A673 (cell line): ENCODE measurements around the gene UNC5A.

ENCODE experiments used
- CTCF ChIP-seq: fragments of 300-800, 200-600 bp; sonication (generic); conservative IDR thresholded peaks from 2 replicates; pipeline ENCODE4 v1.5.1; 2017; ENCODE audit warnings: low read depth, mild to moderate bottlenecking, antibody characterized with exemption, low read length, moderate library complexity, mixed read lengths
- EZH2 ChIP-seq: fragments of 200-600 bp; sonication (generic); IDR thresholded peaks from 2 replicates; pipeline ENCODE4 v1.6.1; 2017; ENCODE audit warnings: borderline replicate concordance, low read depth, mild to moderate bottlenecking, mixed read lengths, antibody characterized with exemption, low read length; ENCODE audit not compliant: poor library complexity, severe bottlenecking

GRCh38 chr5:176833286-176833685 is 22.9 kb downstream of the UNC5A start:
- TF ChIP-seq CTCF (no peak), EZH2 (no peak)
